ES-I3 (cell line): ENCODE results near the gene KLHL3.

Source experiments
- H3K36me3 ChIP-seq: 2 replicates; pipeline ENCODE4 v1.6.1; 2013; ENCODE audit warnings: mild to moderate bottlenecking, low read length, control low read depth, moderate library complexity; ENCODE audit not compliant: insufficient read depth
- H3K4me1 ChIP-seq: 2 replicates; pipeline ENCODE4 v1.6.1; 2013; ENCODE audit warnings: mild to moderate bottlenecking, control low read depth, low read length; ENCODE audit not compliant: insufficient read depth
- H3K9ac ChIP-seq: 2 replicates; pipeline ENCODE4 v1.6.1; 2013; ENCODE audit warnings: low read depth, mild to moderate bottlenecking, low read length, moderate library complexity
- H3K9me3 ChIP-seq: 2 replicates; pipeline ENCODE4 v1.6.1; 2013; ENCODE audit warnings: mild to moderate bottlenecking, low read length, moderate library complexity; ENCODE audit not compliant: control insufficient read depth, insufficient read depth

Gene KLHL3

DNA sequence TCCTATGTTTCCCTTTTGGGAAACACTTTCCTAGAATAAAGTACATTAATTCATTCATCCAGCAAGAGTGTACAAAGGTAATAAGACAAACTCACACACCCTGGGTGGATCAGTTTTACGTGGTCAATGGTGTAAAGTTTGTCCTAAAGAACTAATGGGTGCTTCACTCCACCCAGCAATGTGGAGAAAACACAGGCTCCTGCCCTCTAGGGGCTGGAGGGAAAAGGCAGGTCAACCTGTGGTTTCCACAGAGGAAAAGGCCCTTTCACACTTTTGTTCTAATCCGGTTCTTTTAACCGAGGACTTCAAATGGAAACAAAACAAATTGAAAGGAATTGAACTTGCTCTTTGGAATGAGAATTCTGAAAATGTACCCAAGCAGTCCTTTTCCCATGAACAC, 155.9 kb downstream of the KLHL3 start:
- no peaks in the 10 kb centered on the region for H3K9me3 ChIP-seq

DNA sequence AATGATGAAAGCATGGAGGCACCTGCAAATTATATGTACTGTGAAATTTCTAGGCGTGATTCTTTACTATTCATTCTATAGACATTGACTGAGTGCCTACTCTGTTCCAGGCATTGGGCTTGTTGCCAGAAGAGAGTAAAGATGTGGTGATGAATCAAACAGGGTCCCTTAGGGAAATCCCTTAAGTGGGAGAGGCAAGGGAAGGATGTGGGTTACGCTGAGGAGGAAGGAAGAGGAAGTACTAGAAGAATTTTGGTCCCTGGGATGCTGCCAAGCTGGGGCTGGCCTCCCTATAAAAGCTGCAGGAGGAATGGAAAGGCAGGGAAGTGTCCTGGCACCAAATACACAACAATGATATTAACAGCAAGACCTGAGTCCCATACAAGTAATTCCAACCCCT, 160.0 kb downstream of the KLHL3 start:
- Histone ChIP-seq H3K36me3 (no peaks in the 10 kb centered on the region), H3K4me1 (no peaks in the 10 kb centered on the region), H3K9me3 (no peaks in the 10 kb centered on the region), H3K9ac (no peak overlapping the region)

More for the DNA sequence above, 155.9 kb downstream of the KLHL3 start:
- Histone ChIP-seq H3K4me1 (no peaks in the 10 kb centered on the region), H3K36me3 (no peaks in the 10 kb centered on the region), H3K9ac (no peak overlapping the region)

- Histone ChIP-seq H3K9me3 (no peaks in the 10 kb centered on the region), H3K4me1 (no peaks in the 10 kb centered on the region), H3K9ac (no peak overlapping the region), H3K36me3 (no peaks in the 10 kb centered on the region)
Observed at GRCh38 chr5:137575211-137575610, 160.7 kb downstream of the KLHL3 start.

GRCh38 chr5:137573376-137573775, 162.5 kb downstream of the KLHL3 start:
- H3K9me3 ChIP-seq: no peaks in the 10 kb centered on the region

DNA sequence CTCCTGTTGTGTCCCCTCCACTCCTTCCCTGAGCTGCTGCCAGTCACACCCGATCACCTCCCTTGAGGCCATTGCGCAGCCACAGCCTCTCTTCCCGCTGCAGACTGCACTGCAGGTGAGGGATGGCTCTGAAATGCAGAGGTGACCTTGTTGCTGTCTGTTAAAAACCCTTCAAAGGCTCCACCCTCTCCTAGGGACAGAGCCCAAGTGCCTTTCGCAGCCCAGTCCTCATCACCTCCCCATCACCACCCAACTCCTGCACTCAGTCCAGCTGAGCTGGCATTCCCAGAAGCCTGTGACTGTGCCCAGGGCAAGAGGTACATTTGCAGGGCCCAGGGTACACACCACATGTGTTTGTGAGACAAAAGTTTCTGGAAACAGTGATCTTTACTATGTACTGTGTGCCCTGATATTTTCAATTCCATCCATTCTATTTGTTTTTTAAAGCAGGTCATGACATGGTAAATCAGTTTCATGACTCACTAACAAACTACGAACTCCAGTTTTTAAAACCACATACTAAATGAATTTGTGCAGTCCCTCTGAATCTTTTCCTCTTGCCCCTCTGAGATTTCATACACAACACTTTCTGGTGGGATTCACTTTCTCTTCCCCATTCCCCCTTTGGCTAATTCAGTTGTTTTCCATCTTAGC, 163.7 kb downstream of the KLHL3 start:
- Histone ChIP-seq H3K9ac (no peak overlapping the region), H3K4me1 (no peaks in the 10 kb centered on the region)

More at GRCh38 chr5:137573376-137573775, 162.5 kb downstream of the KLHL3 start:
- no peak overlapping the region for H3K9ac ChIP-seq
- H3K36me3 ChIP-seq: no peaks in the 10 kb centered on the region; the same call in 1 of the 2 replicates
- H3K4me1 ChIP-seq: no peaks in the 10 kb centered on the region

DNA sequence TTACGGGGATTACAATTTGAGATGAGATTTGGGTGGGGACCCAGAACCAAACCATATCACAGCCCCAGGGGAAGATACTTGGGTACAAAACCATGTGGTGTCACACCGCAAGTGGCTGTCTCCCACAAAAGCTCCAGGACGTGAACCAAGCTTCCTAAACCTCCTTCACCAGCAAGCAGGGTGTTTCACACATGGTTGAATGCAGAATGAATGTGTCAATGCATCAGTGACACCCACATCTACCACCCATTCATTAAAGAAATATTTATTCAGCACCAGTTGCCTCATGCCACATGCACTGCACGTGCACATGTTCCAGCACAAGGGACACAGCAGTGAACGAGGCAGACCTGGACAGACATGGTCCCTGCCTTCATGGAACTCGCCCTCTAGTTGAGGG, 165.8 kb downstream of the KLHL3 start:
- Histone ChIP-seq H3K9me3 (no peaks in the 10 kb centered on the region), H3K9ac (no peak overlapping the region), H3K4me1 (no peaks in the 10 kb centered on the region), H3K36me3 (no peaks in the 10 kb centered on the region; the same call in 1 of the 2 replicates)

More for the DNA sequence above, 163.7 kb downstream of the KLHL3 start:
- Histone ChIP-seq H3K9me3 (no peaks in the 10 kb centered on the region), H3K36me3 (no peaks in the 10 kb centered on the region; the same call in 1 of the 2 replicates)
